Inferior parietal cortex (tissue), 1 donor: ENCODE results near the gene FOLR3.
"Not testable (repeated sequence)": the region's sequence is repeated elsewhere in the genome, so short reads cannot be mapped to it uniquely, and the experiment has no call there.

Experiments used
- DNase-seq: peaks from one replicate; pipeline ENCODE4 v3.0.0-alpha.2; 2016; ENCODE audit errors: extremely low spot score

Gene FOLR3

GRCh38 chr11:72135473-72135872, at the start of gene FOLR3:
TSS of gene FOLR3 (plus strand) at chr11:72135725. CDS start at chr11:72135953, 228 bp downstream.
- not testable (repeated sequence) for DNase-seq

- DNase-seq, result no peak
Observed at GRCh38 chr11:72088076-72088808, 47.3 kb upstream of the FOLR3 start.

GRCh38 chr11:72091292-72091691, 44.2 kb upstream of the FOLR3 start:
- peak; percentile 82 for DNase-seq

- DNase-seq, result no peak
Observed at GRCh38 chr11:72098741-72099140, 36.8 kb upstream of the FOLR3 start.

- DNase-seq, result no peak
Observed at GRCh38 chr11:72100009-72100408, 35.5 kb upstream of the FOLR3 start.

- DNase-seq, result no peak
Observed at GRCh38 chr11:72100462-72100861, 35.1 kb upstream of the FOLR3 start.

- DNase-seq, result no peak
Observed at GRCh38 chr11:72102162-72102561, 33.4 kb upstream of the FOLR3 start.

- no peak for DNase-seq
Observed at GRCh38 chr11:72102631-72102945, 32.9 kb upstream of the FOLR3 start.

GRCh38 chr11:72102946-72103753, 32.4 kb upstream of the FOLR3 start, which contains the start of gene LAMTOR1:
TSS of gene LAMTOR1 (minus strand) at chr11:72103297. CDS start at chr11:72103224, 73 bp downstream.
- peak; percentile 100 for DNase-seq

GRCh38 chr11:72103754-72104167, 31.8 kb upstream of the FOLR3 start:
- no peak for DNase-seq

GRCh38 chr11:72105888-72106287, 29.6 kb upstream of the FOLR3 start, which contains the start of gene TOMT:
TSS of gene TOMT (plus strand) at chr11:72105924. CDS start at chr11:72105952, 28 bp downstream.
- no peak for DNase-seq

- DNase-seq, result no peak
Observed at GRCh38 chr11:72111300-72112142, 24.0 kb upstream of the FOLR3 start.

- peak; percentile 100 for DNase-seq
Observed at GRCh38 chr11:72112143-72112977, 23.2 kb upstream of the FOLR3 start, which contains the start of gene ANAPC15. TSS of gene ANAPC15 (minus strand) at chr11:72112695. CDS start at chr11:72111276, 1,419 bp downstream.

- no peak for DNase-seq
Observed at GRCh38 chr11:72112978-72113808, 22.3 kb upstream of the FOLR3 start.

GRCh38 chr11:72114570-72114969, 21.0 kb upstream of the FOLR3 start:
- DNase-seq, result no peak

- no peak for DNase-seq
Observed at GRCh38 chr11:72116019-72116755, 19.3 kb upstream of the FOLR3 start.

GRCh38 chr11:72119198-72119597, 16.3 kb upstream of the FOLR3 start:
- DNase-seq, result no peak

- no peak for DNase-seq
Observed at GRCh38 chr11:72120930-72121329, 14.6 kb upstream of the FOLR3 start.

GRCh38 chr11:72122607-72123006, 12.9 kb upstream of the FOLR3 start:
- no peak for DNase-seq
